ENCODE measurements around the gene RELB. TPM values are rescaled to one million over a fixed set of nuclear protein-coding genes. Genes with fewer than 3 reads are reported as not detected.
"Not testable (repeated sequence)": the region's sequence is repeated elsewhere in the genome, so short reads cannot be mapped to it uniquely, and the experiment has no call there.

RELB gene
- total RNA-seq, 2 experiments from 2014 or later, result 32.6 to 33.5 TPM

GRCh38 chr19:44990459-44990858 is 10.8 kb upstream of the RELB start:
- Mint-ChIP-seq H3K4me1 (no peaks in the 10 kb centered on the region), H3K9me3 (no peaks in the 10 kb centered on the region), H3K27ac (no peak overlapping the region), H3K4me3 (no peak overlapping the region), H3K27me3 (no peaks in the 10 kb centered on the region), H3K36me3 (ENCODE audit: low read depth) (peaks cover 26% of the 10 kb centered on the region)
- ChIA-PET POLR2A (interaction anchor here (1.2 kb wide), 1 partner anchor 26 kb away, joined by 4 read pairs; no protein-coding TSS in a partner anchor), CTCF (interaction anchor here (1.8 to 2.7 kb wide), 2 partner anchors 10 to 69 kb away, joined by 5 to 13 read pairs; no protein-coding TSS in a partner anchor)
- no peak for DNase-seq

GRCh38 chr19:44990966-44991365 is 10.3 kb upstream of the RELB start:
- Mint-ChIP-seq H3K36me3 (ENCODE audit: low read depth) (peaks cover 26% of the 10 kb centered on the region), H3K4me3 (no peak overlapping the region), H3K4me1 (no peaks in the 10 kb centered on the region), H3K27me3 (no peaks in the 10 kb centered on the region), H3K9me3 (no peaks in the 10 kb centered on the region), H3K27ac (no peak overlapping the region)
- ChIA-PET CTCF (no interaction called here), POLR2A (no interaction called here)
- DNase-seq, result no peak

GRCh38 chr19:44992336-44993163 is 8.7 kb upstream of the RELB start:
- CTCF ChIA-PET, result interaction anchor here (1.1 kb wide), 1 partner anchor 67 kb away, joined by 5 read pairs; no protein-coding TSS in a partner anchor
- no peaks in the 10 kb centered on the region for H3K27me3 Mint-ChIP-seq
- no peak for DNase-seq
- H3K9me3 Mint-ChIP-seq, result no peaks in the 10 kb centered on the region
- H3K4me3 Mint-ChIP-seq, result no peak overlapping the region
- no peaks in the 10 kb centered on the region for H3K4me1 Mint-ChIP-seq
- H3K36me3 Mint-ChIP-seq (ENCODE audit: low read depth), result peaks cover 16% of the 10 kb centered on the region
- POLR2A ChIA-PET, result no interaction called here
- H3K27ac Mint-ChIP-seq, result no peak overlapping the region

GRCh38 chr19:44993526-44993925 is 7.7 kb upstream of the RELB start:
- CTCF ChIA-PET, result interaction anchor here (0.7 kb wide), 1 partner anchor 191 kb away, joined by 4 read pairs; no protein-coding TSS in a partner anchor
- H3K27ac Mint-ChIP-seq, result no peak overlapping the region
- no peaks in the 10 kb centered on the region for H3K27me3 Mint-ChIP-seq
- POLR2A ChIA-PET, result no interaction called here
- no peak overlapping the region for H3K4me3 Mint-ChIP-seq
- DNase-seq, result no peak
- no peaks in the 10 kb centered on the region for H3K9me3 Mint-ChIP-seq
- H3K4me1 Mint-ChIP-seq, result no peaks in the 10 kb centered on the region
- H3K36me3 Mint-ChIP-seq (ENCODE audit: low read depth), result peaks cover 13% of the 10 kb centered on the region

GRCh38 chr19:44993926-44994537 is 7.2 kb upstream of the RELB start:
- H3K27me3 Mint-ChIP-seq, result no peaks in the 10 kb centered on the region
- H3K27ac Mint-ChIP-seq, result no peak overlapping the region
- ChIA-PET POLR2A (no interaction called here), CTCF (interaction anchor here (0.7 kb wide), 1 partner anchor 190 kb away, joined by 4 read pairs; no protein-coding TSS in a partner anchor)
- H3K9me3 Mint-ChIP-seq, result no peaks in the 10 kb centered on the region
- DNase-seq, result no peak
- H3K4me3 Mint-ChIP-seq, result no peak overlapping the region
- H3K4me1 Mint-ChIP-seq, result no peaks in the 10 kb centered on the region
- peaks cover 11% of the 10 kb centered on the region for H3K36me3 Mint-ChIP-seq (ENCODE audit: low read depth)

GRCh38 chr19:44998025-44998424 is 3.2 kb upstream of the RELB start:
- DNase-seq, result no peak
- Mint-ChIP-seq H3K27ac (no peak overlapping the region), H3K4me1 (peaks cover 21% of the 10 kb centered on the region), H3K9me3 (no peaks in the 10 kb centered on the region), H3K4me3 (no peak overlapping the region), H3K27me3 (no peaks in the 10 kb centered on the region), H3K36me3 (ENCODE audit: low read depth) (peaks cover 3% of the 10 kb centered on the region)
- ChIA-PET POLR2A (no interaction called here), CTCF (no interaction called here)

- H3K36me3 Mint-ChIP-seq (ENCODE audit: low read depth); DNase-seq; POLR2A ChIA-PET; CTCF ChIA-PET; H3K27me3 Mint-ChIP-seq; H3K9me3 Mint-ChIP-seq; H3K4me3 Mint-ChIP-seq: not testable (repeated sequence)
- H3K27ac Mint-ChIP-seq, result peak overlapping the region; percentile 45
- peaks cover 23% of the 10 kb centered on the region for H3K4me1 Mint-ChIP-seq
Measured at GRCh38 chr19:44999131-44999925, 1.9 kb upstream of the RELB start.

GRCh38 chr19:45000665-45001064 is 599 bp upstream of the RELB start:
- POLR2A ChIA-PET, result interaction anchor here (0.6 to 2.6 kb wide), 12 partner anchors 12 to 1332 kb away, joined by 3 to 38 read pairs (median 4); partner anchors contain the start of genes BLOC1S3, CLASRP, CLPTM1 and GEMIN7
- CTCF ChIA-PET, result interaction anchor here (0.6 to 1.2 kb wide), 2 partner anchors 11 to 352 kb away, joined by 3 to 5 read pairs; no protein-coding TSS in a partner anchor
- peak overlapping the region; percentile 52 for H3K4me3 Mint-ChIP-seq
- not testable (repeated sequence) for H3K9me3 Mint-ChIP-seq; H3K27me3 Mint-ChIP-seq; DNase-seq; H3K36me3 Mint-ChIP-seq (ENCODE audit: low read depth)
- H3K27ac Mint-ChIP-seq, result peak overlapping the region; percentile 56
- peaks cover 23% of the 10 kb centered on the region for H3K4me1 Mint-ChIP-seq

GRCh38 chr19:45003485-45003884 is 2.2 kb downstream of the RELB start:
- no peak for DNase-seq
- H3K4me3 Mint-ChIP-seq, result no peak overlapping the region
- H3K36me3 Mint-ChIP-seq (ENCODE audit: low read depth), result peaks cover 13% of the 10 kb centered on the region
- no peaks in the 10 kb centered on the region for H3K9me3 Mint-ChIP-seq
- CTCF ChIA-PET, result no interaction called here
- no peak overlapping the region for H3K27ac Mint-ChIP-seq
- POLR2A ChIA-PET, result no interaction called here
- no peaks in the 10 kb centered on the region for H3K27me3 Mint-ChIP-seq
- peaks cover 30% of the 10 kb centered on the region for H3K4me1 Mint-ChIP-seq

GRCh38 chr19:45005787-45006186 is 4.5 kb downstream of the RELB start:
- H3K9me3 Mint-ChIP-seq, result no peaks in the 10 kb centered on the region
- peaks cover 16% of the 10 kb centered on the region for H3K36me3 Mint-ChIP-seq (ENCODE audit: low read depth)
- no peaks in the 10 kb centered on the region for H3K27me3 Mint-ChIP-seq
- H3K4me3 Mint-ChIP-seq, result no peak overlapping the region
- no peak for DNase-seq
- POLR2A ChIA-PET, result interaction anchor here (2.1 kb wide), 1 partner anchor 33 kb away, joined by 8 read pairs; the partner anchor contains the start of gene CLASRP
- peaks cover 21% of the 10 kb centered on the region for H3K4me1 Mint-ChIP-seq
- no peak overlapping the region for H3K27ac Mint-ChIP-seq
- CTCF ChIA-PET, result no interaction called here

GRCh38 chr19:45008552-45008951 is 7.3 kb downstream of the RELB start:
- H3K4me3 Mint-ChIP-seq, result no peak overlapping the region
- ChIA-PET CTCF (no interaction called here), POLR2A (interaction anchor here (1.0 kb wide), 1 partner anchor 13 kb away, joined by 3 read pairs; no protein-coding TSS in a partner anchor)
- no peak overlapping the region for H3K27ac Mint-ChIP-seq
- peaks cover 17% of the 10 kb centered on the region for H3K36me3 Mint-ChIP-seq (ENCODE audit: low read depth)
- no peaks in the 10 kb centered on the region for H3K9me3 Mint-ChIP-seq
- no peak for DNase-seq
- H3K27me3 Mint-ChIP-seq, result no peaks in the 10 kb centered on the region
- peaks cover 7% of the 10 kb centered on the region for H3K4me1 Mint-ChIP-seq

- ChIA-PET POLR2A (no interaction called here), CTCF (no interaction called here)
- no peaks in the 10 kb centered on the region for H3K27me3 Mint-ChIP-seq
- peaks cover 7% of the 10 kb centered on the region for H3K4me1 Mint-ChIP-seq
- H3K27ac Mint-ChIP-seq, result peak overlapping the region; percentile 16
- peaks cover 25% of the 10 kb centered on the region for H3K36me3 Mint-ChIP-seq (ENCODE audit: low read depth)
- no peak for DNase-seq
- H3K9me3 Mint-ChIP-seq, result no peaks in the 10 kb centered on the region
- H3K4me3 Mint-ChIP-seq, result no peak overlapping the region
Measured at GRCh38 chr19:45009625-45010255, 8.5 kb downstream of the RELB start.

Measured in activated CD4-positive, alpha-beta memory T cell treated with anti-CD3 and anti-CD28 coated beads, Interleukin-2, amount 10 ng/mL, durations not matched to agents 7 days and 5 days (primary cell).